Measurements from ENCODE around the gene EEF2K. TPM values are rescaled to one million over a fixed set of nuclear protein-coding genes. Genes with fewer than 3 reads are reported as not detected.
A peak's percentile ranks its signal among the peaks of the same experiment; 100 is the strongest.

EEF2K gene
- total and polyA plus RNA-seq, 2 of the 13 experiments (the other 11 are each of a cell fraction or from before 2014, with no cell fraction given), result 22.0 to 23.8 TPM

- TF ChIP-seq KDM4B (CRISPR knock-in tag; IDR thresholded peaks at IDR 0.05) (0 out of 2 replicates have a peak, but pooled peaks have one; percentile 6), ZNF788 (CRISPR knock-in tag; IDR thresholded peaks at IDR 0.05; ENCODE audit: borderline replicate concordance) (peak; percentile 87; the same call in 1 of the 2 replicates), PRMT3 (CRISPR knock-in tag; IDR thresholded peaks at IDR 0.05; ENCODE audit: borderline replicate concordance, low read depth) (peak; percentile 62; the same call in 1 of the 2 replicates), AKAP8 (CRISPR knock-in tag; IDR thresholded peaks at IDR 0.05) (peak; percentile 97), HOXA7 (CRISPR knock-in tag; IDR thresholded peaks at IDR 0.05) (no peak), FOXA1 (IDR thresholded peaks at IDR 0.05) (no peak), FOXA1 (CRISPR knock-in tag; IDR thresholded peaks at IDR 0.05) (peak; percentile 39), ZFP36L2 (CRISPR knock-in tag; IDR thresholded peaks at IDR 0.05) (peak; percentile 48; the same call in 1 of the 2 replicates), ZBTB26 (CRISPR knock-in tag; IDR thresholded peaks at IDR 0.05; ENCODE audit: borderline replicate concordance) (peak; percentile 87), GMEB2 (CRISPR knock-in tag; IDR thresholded peaks at IDR 0.05; ENCODE audit: low read depth) (no peak), CEBPG (CRISPR knock-in tag; IDR thresholded peaks at IDR 0.05) (peak; percentile 38; the same call in 1 of the 2 replicates), DPF2 (CRISPR knock-in tag; IDR thresholded peaks at IDR 0.05; ENCODE audit: borderline replicate concordance, low read depth) (peak; percentile 77; the same call in 1 of the 2 replicates), ZMYM3 (CRISPR knock-in tag; IDR thresholded peaks at IDR 0.05) (no peak), ZNF513 (CRISPR knock-in tag; conservative IDR thresholded peaks at IDR 0.05) (peak; percentile 97), HNF4G (IDR thresholded peaks at IDR 0.05; ENCODE audit: borderline replicate concordance, low read depth, low read length) (0 out of 2 replicates have a peak, but pooled peaks have one; percentile 27), HNF4G (CRISPR knock-in tag; IDR thresholded peaks at IDR 0.05; ENCODE audit: borderline replicate concordance, low read depth) (peak; percentile 87), THRA (CRISPR knock-in tag; IDR thresholded peaks at IDR 0.05; ENCODE audit: borderline replicate concordance) (peak; percentile 72), U2AF2 (IDR thresholded peaks at IDR 0.05; ENCODE audit: low read depth, low read length) (no peak), EED (CRISPR knock-in tag; IDR thresholded peaks at IDR 0.05) (peak; percentile 67; the same call in 1 of the 2 replicates), KDM6A (CRISPR knock-in tag; IDR thresholded peaks at IDR 0.05; ENCODE audit: low read depth) (no peak), SNAPC2 (CRISPR knock-in tag; IDR thresholded peaks at IDR 0.05) (peak; percentile 86; the same call in 1 of the 2 replicates), ZNF549 (CRISPR knock-in tag; IDR thresholded peaks at IDR 0.05) (no peak), ZNF510 (CRISPR knock-in tag; IDR thresholded peaks at IDR 0.05; ENCODE audit: low read depth) (peak; percentile 97; the same call in 1 of the 2 replicates)
Measured at GRCh38 chr16:22190081-22190775, 15.8 kb upstream of the EEF2K start (continued).

Data from HepG2 (cell line).